HG03571 (cell line): ENCODE results near the gene HES3.

Experiments used
- ATAC-seq: cut with Tn5 transposase; IDR thresholded peaks from one replicate; pipeline ENCODE4 v1.9.1; 2021; ENCODE audit not compliant: unreplicated experiment

HES3 gene, protein sequence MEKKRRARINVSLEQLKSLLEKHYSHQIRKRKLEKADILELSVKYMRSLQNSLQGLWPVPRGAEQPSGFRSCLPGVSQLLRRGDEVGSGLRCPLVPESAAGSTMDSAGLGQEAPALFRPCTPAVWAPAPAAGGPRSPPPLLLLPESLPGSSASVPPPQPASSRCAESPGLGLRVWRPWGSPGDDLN

DNA sequence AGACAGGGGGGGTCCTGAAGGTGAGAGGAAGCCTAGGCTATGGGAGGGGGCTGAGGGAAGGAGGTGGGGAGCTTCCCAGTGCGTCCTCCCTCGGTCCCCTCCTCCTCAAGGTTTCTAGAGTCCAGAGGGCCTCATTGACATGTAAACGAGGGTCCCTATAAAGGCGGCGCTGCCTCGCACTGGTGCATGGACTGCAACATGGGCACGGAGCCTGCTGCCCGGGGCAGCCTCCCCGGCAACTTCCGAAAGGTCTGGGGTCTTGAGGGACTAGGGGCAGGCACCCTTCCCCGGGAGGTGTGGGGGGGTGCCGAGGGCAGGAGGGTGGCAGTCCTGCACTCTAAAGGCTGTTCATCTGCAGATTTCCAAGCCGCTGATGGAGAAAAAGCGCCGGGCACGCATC lies at the start of gene HES3:
HES3 (plus strand) TSS at position 187 of the 400 bp plus-strand sequence; CDS start at position 374, 187 bp downstream.
- ATAC-seq = no peak

DNA sequence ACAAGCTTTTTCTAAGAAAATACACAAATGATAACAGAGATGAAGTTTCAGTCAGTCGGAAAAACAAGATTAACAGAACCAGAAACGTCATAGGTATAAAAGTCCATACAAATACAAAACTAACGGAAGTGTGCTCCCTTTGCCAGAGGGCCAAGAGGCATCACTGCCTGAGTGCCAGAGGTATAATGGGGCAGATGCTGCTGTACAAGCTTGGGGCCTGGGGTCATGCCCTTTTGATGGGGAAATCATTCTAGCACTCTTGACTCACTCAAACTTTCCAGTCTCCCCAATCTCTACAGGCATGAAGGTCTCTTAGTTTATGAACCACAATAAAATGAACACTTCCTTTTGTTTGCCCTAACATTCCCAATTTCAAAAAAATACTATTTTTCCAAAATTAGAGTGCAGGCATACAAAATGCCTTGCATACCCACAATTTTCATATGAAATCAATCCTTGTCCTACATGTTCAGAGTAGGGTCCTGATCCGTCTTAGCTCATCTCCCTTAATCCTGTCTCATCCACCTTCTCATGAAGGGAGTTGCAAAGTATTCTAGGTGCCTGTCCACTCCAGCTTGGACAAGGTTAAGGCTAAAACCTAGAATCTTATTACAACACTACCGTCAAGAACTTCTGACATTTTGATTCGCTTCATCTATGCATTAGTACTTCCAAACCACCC lies 46.1 kb upstream of the HES3 start:
- no peak for ATAC-seq

DNA sequence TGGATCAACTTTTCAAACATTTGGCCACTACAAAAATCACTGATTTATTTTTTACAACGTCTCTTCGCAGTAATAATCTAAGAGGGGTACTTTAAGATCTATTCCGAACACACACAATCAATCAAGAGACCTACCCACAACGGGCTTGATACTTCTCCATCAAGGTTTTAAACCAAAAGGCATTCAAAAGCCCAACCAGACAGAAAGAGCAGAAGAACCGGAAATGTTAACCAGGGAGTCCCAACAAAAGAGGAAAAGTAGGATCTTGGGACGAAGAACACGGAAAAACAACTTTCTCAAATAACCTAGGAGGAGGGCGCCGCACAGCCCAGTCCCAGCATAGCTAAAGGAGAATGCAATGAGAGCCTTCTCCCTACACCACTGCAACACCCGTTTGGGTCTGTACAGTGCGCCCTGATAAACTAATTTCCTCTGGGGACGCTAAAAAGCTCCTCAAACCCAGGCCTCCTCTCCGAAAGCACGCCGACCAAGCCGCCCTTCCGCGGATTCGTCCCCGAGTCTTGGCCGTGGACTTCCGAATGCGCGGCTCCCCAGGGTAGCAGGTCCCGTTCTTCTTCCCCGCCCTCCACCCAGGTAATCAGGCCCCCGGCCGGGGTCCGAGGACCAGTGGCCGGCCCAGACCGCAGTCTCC lies 45.2 kb upstream of the HES3 start:
- peak; percentile 20 for ATAC-seq

DNA sequence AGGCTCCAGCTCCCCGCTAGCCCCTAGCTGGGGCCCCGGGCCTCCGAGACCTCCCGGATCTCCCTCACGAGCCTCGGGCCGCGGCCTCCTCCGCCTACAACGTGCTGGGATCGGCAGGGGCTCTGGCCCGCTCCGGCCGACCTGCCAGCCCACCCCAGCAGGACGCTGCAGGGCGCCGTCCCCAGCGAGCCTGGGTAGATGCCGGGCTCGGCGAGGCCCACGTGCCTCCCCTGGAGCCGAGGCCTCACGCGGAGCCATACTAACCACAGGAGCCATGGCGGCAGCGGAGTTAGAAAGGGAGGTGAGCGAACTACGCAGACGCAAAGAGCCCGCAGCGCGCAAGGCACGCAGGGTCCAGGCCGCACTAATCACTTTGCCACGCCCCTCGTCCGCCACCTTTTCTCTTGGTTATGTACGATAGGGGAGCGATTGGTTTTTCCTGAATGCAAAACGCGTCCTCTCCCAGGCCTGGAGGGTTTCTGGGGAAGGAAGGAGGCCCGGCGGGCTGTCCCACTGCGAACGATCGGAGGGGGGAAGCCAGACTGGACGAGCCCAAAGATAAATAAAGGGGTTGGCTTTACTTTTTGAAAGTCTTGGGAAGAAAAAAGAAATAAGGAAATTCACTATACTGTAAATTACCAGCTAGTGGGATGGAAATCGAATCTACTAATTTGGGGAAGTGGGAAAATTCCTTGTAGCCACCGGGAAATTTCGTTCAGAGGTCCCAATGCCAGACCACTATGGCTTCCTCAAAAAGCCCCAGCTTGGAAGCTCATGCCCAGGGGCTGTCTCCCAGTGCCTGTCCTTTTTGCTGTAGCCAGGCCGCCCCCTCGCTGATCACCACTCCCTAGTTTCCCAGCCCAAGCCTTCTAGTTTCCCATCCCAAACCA lies 44.4 kb upstream of the HES3 start, which contains the start of gene RPL22:
RPL22 (minus strand) TSS at position 298 of the 890 bp plus-strand sequence; CDS start at position 276, 22 bp downstream.
- peak; percentile 96 for ATAC-seq

DNA sequence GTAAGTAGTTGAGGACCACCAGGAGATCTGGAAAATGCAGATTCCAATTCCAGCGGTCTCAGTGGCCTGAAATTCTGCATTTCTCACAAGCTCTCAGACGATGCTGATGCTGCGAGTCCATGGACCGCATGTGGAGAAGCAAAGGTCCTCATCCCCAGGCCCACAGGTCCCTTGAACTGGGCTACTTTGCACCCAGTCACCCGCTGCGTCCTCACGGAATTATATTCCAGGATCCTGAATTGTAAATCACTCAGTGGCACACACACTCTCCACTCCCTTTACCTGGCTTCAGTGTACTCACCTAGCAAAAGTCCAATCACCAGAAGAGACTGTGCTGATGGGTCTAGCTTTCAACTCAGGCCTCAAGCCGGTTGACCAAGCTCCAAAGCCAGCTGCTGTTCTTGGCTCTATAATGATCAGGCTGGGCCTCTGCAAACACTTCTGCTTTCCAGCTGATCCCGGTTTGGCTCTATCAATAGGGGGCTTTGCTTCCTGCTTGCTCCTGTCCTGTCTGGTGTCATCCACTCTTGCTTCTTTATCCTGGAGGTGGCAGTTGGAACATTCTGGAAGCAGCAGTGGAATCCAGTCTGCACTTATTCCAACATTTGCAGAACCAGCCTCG lies 43.7 kb upstream of the HES3 start:
- no peak for ATAC-seq

DNA sequence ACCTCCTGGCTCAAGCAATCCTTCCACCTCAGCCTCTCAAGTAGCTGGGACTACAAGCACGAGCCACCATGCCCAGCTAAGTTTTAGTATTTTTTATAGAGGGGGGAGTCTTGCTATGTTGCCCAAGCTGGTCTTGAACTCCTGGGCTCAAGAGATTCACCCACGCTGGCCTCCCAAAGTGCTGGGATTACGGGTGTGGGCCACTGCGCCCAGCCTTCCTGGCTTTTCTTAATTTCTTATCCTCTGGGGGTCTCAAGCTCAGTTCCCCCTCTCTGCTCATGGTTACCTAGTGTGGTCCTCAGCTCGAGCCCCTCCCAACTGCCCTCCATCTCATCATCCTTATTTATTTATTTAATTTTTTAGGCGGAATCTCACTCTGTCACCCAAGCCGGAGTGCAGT lies 41.7 kb upstream of the HES3 start:
- ATAC-seq = no peak

DNA sequence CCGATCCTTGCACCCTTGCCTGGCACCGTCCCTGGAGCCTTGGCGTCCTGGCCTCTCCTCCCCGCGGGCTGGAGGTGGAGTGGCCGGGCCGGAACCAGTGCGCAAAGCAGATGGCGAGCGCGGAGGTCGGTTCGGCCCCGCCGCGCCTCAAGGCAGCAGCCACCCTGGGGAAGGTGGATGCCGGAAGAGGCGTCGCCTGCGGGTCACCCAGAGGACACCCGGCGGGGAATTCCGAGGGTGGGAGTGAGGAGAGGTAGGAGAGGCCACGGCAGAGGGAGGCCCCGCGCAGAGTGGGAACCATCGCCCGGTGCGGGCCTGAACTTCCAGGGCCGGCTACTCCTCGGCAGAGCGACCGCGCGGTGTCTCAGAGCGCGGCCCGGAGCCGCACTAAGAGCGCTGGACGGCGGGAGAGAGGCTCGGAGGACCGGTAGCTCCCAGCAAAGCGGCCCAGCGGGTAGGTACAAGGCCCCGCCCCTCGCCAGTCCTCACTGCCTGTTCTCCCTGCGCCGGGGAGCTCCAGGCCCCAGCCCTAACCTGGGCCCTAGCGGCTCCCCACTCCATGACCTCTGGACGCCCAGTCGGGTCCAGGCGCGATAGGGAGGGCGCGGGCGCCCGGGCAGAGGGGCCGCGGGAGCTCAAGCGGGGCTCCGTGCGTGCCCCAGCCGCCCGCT lies 38.0 kb upstream of the HES3 start, which contains the start of gene RNF207:
RNF207 (plus strand) TSS at position 271 of the 671 bp plus-strand sequence. CDS start 417 bp downstream, outside the sequence.
- no peak for ATAC-seq

DNA sequence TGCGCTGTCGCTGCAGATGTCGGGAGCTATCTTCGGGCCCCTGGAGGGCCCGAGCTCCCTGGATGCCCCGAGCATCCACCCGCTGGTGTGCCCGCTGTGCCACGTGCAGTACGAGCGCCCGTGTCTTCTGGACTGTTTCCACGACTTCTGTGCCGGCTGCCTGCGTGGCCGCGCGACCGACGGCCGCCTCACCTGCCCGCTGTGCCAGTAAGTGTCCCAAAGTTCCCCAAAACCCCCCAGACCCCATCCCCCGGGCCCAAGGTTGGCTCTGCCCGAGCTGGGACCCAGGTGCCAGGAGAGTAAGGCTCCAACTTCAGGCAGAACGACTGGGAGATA lies 37.5 kb upstream of the HES3 start:
- no peak for ATAC-seq

DNA sequence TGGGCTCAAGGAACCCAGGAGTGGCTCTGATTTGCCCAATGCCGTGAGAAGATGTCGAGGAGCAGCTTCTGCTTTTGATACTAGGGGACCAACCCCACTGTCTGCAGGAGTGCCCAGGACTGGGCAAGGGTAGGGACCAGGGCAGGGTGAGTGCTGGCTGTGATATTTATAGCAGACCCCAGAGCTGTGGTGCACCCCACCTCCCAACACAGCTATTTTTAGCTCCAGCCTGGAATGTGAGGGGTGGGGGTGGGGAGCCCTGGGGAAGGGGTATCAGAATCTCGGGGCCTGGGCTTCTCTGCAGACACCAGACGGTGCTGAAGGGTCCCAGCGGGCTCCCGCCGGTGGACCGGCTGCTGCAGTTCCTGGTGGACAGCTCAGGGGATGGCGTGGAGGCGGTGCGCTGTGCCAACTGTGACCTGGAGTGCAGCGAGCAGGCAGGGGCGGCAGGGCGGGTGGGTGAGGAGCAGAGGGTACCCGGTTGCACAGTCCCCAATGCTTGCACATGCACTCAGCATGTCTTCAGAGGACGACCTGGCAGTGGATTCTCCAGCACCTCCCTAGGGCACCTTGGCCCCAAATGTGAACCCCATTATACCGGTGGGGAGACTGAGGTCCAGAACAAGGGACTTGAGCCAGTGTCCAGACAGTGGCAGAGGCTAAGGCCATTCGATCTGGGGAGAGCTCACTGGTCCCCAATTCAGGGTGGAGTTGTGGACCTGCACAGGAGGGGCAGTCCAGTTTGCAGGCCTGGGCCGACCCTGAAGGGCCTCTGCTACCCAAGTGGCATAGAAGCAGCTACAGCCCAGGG lies 36.7 kb upstream of the HES3 start:
- no peak for ATAC-seq

DNA sequence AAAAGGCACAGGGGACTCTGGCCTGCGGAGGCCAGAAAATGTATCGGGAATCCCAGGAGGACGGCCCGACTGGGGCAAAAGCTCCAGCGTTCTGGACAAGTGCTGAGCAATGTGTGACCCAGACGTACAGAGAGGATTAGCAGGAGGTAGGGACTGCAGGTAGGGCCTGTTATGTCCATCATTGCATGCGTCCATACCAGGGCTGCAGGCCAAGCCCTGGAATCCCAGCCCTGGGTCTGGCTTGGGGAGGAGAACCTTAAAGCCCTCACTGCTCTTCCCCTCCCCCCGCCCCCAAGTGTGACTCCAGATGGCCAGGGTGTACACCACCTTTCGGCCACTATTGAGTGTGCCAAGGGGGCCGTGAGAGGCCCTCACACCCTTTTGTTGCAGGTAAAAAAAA lies 36.1 kb upstream of the HES3 start:
- ATAC-seq = no peak

DNA sequence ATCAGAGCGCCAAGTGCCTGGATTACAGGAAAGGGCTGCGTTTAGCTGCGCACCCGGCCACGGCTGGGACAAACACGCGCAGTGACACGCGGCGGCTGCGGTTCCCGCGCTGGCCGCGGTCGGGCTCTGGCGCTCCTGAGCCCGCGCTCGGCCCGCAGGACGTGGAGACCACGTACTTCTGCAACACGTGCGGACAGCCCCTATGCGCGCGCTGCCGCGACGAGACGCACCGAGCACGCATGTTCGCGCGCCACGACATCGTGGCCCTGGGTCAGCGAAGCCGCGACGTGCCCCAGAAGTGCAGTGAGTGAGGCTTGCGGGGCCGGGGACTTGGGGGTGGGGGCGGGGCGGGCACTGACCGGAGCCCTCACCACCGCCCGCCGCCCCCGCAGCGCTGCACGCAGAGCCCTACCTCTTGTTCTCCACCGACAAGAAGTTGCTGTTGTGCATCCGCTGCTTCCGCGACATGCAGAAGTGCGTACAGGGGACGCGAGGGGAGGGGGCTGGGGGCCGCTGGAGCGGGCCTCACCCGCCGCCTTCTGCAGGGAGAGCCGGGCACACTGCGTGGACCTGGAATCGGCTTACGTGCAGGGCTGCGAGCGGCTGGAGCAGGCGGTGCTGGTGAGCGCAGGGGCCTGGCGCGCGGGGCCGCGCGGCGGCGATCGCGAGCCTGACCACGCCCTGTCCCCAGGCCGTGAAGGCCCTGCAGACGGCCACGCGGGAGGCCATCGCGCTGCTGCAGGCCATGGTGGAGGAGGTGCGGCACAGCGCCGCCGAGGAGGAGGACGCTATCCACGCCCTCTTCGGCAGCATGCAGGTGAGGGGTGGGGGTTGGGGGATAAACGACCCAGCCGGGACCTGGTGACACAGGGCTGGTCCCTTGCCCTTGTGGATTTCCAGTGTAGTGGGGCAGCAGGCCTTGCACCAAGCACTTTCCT lies 35.0 kb upstream of the HES3 start:
- ATAC-seq = no peak

DNA sequence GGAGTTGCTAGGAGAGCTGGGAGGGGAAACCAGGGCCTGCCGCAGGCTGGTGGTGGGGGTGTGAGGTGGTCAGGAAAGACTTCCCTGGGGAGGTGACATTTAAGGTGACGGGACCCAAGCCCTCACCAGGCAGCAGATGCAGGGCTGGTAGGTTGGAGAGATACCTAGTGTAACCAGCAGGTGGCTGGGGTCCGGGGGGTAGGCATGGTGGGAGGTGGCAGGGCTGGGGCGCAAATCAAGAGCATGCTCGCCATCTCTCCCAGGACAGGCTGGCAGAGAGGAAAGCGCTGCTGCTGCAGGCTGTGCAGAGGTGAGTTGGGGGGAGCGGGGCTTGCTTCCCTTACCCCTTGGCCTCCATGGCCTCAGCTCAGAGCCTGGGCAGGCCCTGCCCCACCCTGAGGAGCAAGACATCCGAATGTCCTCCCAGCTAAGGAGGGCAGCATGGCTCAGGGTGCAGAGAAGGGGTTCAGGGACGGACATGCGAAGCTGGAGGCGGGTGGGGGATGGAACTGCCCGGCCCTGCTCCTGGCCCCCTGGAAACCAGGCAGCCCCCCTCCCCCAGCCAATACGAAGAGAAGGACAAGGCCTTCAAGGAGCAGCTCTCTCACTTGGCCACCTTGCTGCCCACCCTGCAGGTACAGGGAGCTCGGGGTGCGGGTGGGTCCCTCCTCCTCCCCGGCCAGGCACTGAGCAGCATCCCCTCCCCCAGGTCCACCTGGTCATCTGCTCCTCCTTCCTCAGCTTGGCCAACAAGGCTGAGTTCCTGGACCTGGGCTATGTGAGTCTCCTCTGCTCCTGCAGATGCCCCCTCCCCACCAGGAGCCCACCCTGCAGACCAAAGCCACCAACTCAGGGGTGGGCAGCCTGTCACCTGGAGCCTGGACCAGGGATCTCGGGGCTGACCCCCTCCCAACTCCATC lies 34.1 kb upstream of the HES3 start:
- no peak for ATAC-seq

DNA sequence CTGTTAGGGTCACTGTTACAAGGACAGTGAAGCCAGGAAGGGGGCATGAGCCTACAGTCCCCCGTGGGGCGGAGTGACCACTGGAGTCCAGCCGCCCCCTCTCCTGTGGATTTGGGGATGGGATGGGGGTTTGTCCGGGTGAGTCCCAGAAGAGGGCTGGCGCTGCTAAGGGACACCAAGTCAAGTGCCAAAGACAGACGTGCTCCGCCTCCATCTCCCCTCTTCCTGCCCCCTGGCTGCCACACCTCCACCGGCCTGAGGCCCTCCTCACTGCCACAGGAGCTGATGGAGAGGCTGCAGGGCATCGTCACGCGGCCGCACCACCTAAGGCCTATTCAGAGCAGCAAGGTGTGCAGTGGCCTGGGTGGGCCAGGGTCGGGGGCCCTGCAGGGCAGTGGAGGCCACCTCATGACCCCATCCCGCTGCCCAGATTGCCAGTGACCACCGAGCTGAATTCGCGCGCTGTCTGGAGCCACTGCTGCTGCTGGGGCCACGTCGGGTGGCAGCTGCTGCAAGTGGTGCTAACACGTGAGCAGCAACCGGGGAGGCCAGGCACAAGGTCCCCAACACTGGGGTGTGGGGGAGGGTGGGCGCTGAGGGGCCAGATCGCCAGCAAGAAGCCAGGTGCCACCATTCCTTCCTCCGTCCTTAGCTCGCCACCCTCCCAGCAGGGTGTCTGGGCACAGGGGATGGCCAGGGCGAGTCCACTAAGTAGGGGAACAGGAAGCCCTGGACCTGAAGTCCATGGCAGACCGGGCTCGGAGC lies 33.2 kb upstream of the HES3 start:
- no peak for ATAC-seq

DNA sequence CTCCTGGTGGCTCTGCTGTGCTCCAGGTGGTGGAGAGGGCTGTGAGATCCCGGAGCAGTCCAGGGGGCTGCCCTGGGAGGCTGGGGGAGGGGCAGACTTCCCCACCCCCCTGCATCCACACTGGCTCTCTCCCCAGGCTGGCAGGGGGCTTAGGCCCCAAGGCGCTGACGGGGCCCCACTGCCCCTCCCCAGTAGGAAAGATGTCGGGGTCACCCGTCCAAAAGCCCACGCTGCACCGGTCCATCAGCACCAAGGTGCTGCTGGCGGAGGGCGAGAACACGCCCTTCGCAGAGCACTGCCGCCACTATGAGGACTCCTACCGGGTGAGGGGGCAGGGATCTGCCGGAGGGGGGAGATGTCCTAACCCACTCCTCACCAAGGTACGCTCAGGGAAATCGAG lies 32.2 kb upstream of the HES3 start:
- no peak for ATAC-seq

DNA sequence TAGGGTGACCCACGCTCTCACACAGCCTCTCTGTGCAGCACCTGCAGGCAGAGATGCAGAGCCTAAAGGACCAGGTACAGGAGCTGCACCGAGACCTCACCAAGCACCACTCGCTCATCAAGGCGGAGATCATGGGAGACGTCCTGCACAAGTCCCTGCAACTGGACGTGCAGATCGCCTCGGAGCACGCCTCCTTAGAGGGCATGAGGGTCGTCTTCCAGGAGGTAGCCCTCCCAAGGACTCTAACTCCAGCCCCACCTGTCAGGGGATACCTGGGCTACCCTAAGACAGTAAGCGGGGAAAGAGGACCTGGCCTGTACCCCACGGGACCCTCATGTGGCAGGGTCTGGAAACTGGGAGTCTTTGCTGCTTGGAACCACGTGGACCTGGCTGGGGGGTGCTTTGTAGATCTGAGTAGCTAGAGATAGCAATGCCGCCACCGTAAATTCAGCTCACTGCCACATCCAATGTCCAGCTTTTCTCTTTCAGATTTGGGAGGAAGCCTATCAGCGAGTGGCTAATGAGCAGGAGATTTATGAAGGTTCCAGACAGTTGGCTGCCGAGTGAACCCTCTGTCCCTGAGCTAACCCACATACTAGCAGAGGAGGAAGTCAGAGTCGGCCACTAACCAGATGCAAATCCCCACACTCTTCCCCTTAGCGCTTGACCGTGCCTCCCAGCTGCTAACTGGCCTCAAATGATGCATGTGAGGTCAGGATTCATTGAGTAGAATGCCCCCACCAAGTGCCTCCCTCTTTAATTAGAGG lies 31.6 kb upstream of the HES3 start:
- ATAC-seq = no peak
